ENCODE measurements around the gene ABHD16A. TPM values are rescaled to one million over a fixed set of nuclear protein-coding genes. Genes with fewer than 3 reads are reported as not detected.

ABHD16A gene
- 65.4 and 70.2 TPM in 2 replicates for total RNA-seq

GRCh38 chr6:31702819-31703716 lies at the start of gene ABHD16A:
ABHD16A (minus strand) TSS chr6:31703324; CDS start chr6:31703281, 43 bp downstream.

GRCh38 chr6:31739639-31740396 lies 36.7 kb upstream of the ABHD16A start, which contains the start of gene MSH5:
MSH5 (plus strand) TSS chr6:31740005; CDS start chr6:31740467, 462 bp downstream.

GRCh38 chr6:31736021-31736767 lies 33.1 kb upstream of the ABHD16A start, which contains the start of gene CLIC1:
CLIC1 (minus strand) TSS chr6:31736530; CDS start chr6:31736300, 230 bp downstream.

GRCh38 chr6:31728767-31729514 lies 25.8 kb upstream of the ABHD16A start, which contains the start of gene DDAH2:
DDAH2 (minus strand) TSS chr6:31729299; CDS start chr6:31729161, 138 bp downstream.

GRCh38 chr6:31723245-31723979 lies 20.3 kb upstream of the ABHD16A start, which contains the start of gene MPIG6B:
MPIG6B (plus strand) TSS chr6:31723373; CDS start chr6:31723384, 11 bp downstream.

GRCh38 chr6:31721351-31722020 lies 18.4 kb upstream of the ABHD16A start, which contains the start of gene LY6G6C:
LY6G6C (minus strand) TSS chr6:31721746; CDS start chr6:31721679, 67 bp downstream.

GRCh38 chr6:31715022-31715958 lies 12.2 kb upstream of the ABHD16A start, which contains the start of gene LY6G6D:
LY6G6D (plus strand) TSS chr6:31715348; CDS start chr6:31715356, 8 bp downstream.

GRCh38 chr6:31706599-31706998 lies 3.5 kb upstream of the ABHD16A start, which contains the start of gene LY6G6F:
LY6G6F (plus strand) TSS chr6:31706866; CDS start chr6:31706907, 41 bp downstream.

GRCh38 chr6:31680226-31681134 lies 22.6 kb downstream of the ABHD16A start, which contains the start of gene LY6G5C:
LY6G5C (minus strand) TSS chr6:31681067; CDS start chr6:31680373, 694 bp downstream.

GRCh38 chr6:31669676-31670075 lies 33.4 kb downstream of the ABHD16A start, which contains the start of gene LY6G5B:
LY6G5B (plus strand) TSS chr6:31669976; CDS start chr6:31670951, 975 bp downstream.

GRCh38 chr6:31665501-31666336 lies 37.4 kb downstream of the ABHD16A start, which contains the start of gene CSNK2B:
CSNK2B (plus strand) TSS chr6:31666080; CDS start chr6:31666832, 752 bp downstream.

GRCh38 chr6:31664790-31665500 lies 38.2 kb downstream of the ABHD16A start, which contains the start of gene GPANK1:
GPANK1 (minus strand) TSS chr6:31664997; CDS start chr6:31664478, 519 bp downstream.

GRCh38 chr6:31660381-31661261 lies 42.5 kb downstream of the ABHD16A start, which contains the start of gene C6orf47:
C6orf47 (minus strand) TSS chr6:31660778; CDS start chr6:31659947, 831 bp downstream.

Data from smooth muscle cell of bladder (primary cell).